ENCODE measurements around the gene MFSD2A.

DNA sequence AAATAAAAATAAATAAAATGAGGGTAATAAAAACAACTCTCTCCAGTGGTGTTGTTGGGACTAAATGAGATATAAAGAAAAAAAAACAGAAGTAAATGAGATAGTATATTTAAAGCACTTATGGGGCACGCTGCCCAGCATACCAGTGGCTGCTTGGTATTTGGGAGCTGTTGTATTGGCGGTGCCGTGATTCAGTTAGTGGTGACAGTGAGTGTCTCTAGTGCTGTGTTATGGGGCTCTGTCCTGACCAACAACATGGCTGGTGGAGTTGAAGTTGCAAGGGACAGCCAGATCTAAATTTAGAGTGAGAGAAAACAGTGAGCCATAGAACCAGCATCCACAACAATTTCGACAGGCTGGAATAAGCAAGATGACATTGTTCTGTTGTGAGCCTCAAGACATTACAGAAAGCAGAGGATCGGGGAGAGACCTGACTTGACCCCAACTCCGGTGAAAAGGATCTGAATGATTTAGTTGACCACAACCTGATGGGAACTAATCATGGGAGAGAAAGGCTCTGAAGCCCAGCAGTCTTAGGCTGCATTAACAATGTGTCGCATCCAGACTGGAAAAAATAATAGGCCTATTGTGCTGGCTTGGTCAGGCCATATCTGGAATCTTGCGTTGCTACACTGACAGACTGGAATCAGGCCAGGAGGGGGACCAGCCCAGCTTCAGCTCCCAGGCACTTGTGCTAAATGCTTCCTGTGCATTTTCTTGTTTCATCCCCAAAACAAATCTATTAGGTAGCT lies 2.4 kb upstream of the MFSD2A start:
- TF ChIP-seq, protein P1, sequence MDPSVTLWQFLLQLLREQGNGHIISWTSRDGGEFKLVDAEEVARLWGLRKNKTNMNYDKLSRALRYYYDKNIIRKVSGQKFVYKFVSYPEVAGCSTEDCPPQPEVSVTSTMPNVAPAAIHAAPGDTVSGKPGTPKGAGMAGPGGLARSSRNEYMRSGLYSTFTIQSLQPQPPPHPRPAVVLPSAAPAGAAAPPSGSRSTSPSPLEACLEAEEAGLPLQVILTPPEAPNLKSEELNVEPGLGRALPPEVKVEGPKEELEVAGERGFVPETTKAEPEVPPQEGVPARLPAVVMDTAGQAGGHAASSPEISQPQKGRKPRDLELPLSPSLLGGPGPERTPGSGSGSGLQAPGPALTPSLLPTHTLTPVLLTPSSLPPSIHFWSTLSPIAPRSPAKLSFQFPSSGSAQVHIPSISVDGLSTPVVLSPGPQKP (IDR thresholded peaks at IDR 0.05; ENCODE audit: low read depth, low read length), result no peak
- no peak for TF ChIP-seq FOXK2 (IDR thresholded peaks at IDR 0.05)
- TF ChIP-seq, protein P2, sequence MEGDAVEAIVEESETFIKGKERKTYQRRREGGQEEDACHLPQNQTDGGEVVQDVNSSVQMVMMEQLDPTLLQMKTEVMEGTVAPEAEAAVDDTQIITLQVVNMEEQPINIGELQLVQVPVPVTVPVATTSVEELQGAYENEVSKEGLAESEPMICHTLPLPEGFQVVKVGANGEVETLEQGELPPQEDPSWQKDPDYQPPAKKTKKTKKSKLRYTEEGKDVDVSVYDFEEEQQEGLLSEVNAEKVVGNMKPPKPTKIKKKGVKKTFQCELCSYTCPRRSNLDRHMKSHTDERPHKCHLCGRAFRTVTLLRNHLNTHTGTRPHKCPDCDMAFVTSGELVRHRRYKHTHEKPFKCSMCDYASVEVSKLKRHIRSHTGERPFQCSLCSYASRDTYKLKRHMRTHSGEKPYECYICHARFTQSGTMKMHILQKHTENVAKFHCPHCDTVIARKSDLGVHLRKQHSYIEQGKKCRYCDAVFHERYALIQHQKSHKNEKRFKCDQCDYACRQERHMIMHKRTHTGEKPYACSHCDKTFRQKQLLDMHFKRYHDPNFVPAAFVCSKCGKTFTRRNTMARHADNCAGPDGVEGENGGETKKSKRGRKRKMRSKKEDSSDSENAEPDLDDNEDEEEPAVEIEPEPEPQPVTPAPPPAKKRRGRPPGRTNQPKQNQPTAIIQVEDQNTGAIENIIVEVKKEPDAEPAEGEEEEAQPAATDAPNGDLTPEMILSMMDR (IDR thresholded peaks at IDR 0.05 in 2 of 3, conservative IDR thresholded peaks at IDR 0.05 in 1 of 3; ENCODE audit: control insufficient read depth in 2 of 3, extremely low read depth in 1 of 3, insufficient read depth in 1 of 3, low read depth in 3 of 3, low read length in 3 of 3), result no peak
- TF ChIP-seq POLR2A (IDR thresholded peaks at IDR 0.05; ENCODE audit: low read depth, low read length), result no peak
- TF ChIP-seq, protein P3, sequence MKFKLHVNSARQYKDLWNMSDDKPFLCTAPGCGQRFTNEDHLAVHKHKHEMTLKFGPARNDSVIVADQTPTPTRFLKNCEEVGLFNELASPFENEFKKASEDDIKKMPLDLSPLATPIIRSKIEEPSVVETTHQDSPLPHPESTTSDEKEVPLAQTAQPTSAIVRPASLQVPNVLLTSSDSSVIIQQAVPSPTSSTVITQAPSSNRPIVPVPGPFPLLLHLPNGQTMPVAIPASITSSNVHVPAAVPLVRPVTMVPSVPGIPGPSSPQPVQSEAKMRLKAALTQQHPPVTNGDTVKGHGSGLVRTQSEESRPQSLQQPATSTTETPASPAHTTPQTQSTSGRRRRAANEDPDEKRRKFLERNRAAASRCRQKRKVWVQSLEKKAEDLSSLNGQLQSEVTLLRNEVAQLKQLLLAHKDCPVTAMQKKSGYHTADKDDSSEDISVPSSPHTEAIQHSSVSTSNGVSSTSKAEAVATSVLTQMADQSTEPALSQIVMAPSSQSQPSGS (IDR thresholded peaks at IDR 0.05; ENCODE audit: low read length), result no peak
- no peak for TF ChIP-seq SP1 (IDR thresholded peaks at IDR 0.05; ENCODE audit: low read depth, low read length)
- no peak for TF ChIP-seq EZH2 (IDR thresholded peaks at IDR 0.05; ENCODE audit: borderline replicate concordance, control insufficient read depth, low read depth, low read length)
- no peak for TF ChIP-seq ZZZ3 (IDR thresholded peaks at IDR 0.05; ENCODE audit: control insufficient read depth, insufficient read length, low read depth)
- TF ChIP-seq NR2F1 (conservative IDR thresholded peaks at IDR 0.05), result no peak
- no peak for TF ChIP-seq NRF1 (conservative IDR thresholded peaks at IDR 0.05; ENCODE audit: low read depth, low read length)
- TF ChIP-seq HDGF (IDR thresholded peaks at IDR 0.05), result no peak
- no peak for TF ChIP-seq TAF1 (IDR thresholded peaks at IDR 0.05; ENCODE audit: borderline replicate concordance, low read depth, low read length)
- TF ChIP-seq RUNX3 (IDR thresholded peaks at IDR 0.05; ENCODE audit: low read length), result no peak

All from GM12878 (cell line).